IMR-90 (cell line): ENCODE results near the gene KLK5. TPM values are rescaled to one million over a fixed set of nuclear protein-coding genes. Genes with fewer than 3 reads are reported as not detected.

Experiments
- ATAC-seq: fragments of 200-7000 bp; cut with Tn5 transposase; 2 replicates; pipeline ENCODE4 v1.9.1; 2020; ENCODE audit warnings: low read depth, mild to moderate bottlenecking, moderate library complexity
- BruUV-seq: library from RNA; stranded (reverse); fragments of 400-500 nt; replicated peaks from 2 replicates; lab custom pipeline; 2021; lab: Mats Ljungman, UMichigan
- CTCF ChIA-PET: fragments of 300-600 bp; formaldehyde crosslinking; extraction: SDS; loops from one replicate; lab custom pipeline; 2021; ENCODE audit warnings: antibody characterized with exemption; lab: Yijun Ruan, JAX
- POLR2A ChIA-PET: fragments of 300-600 bp; sonication (Branson Sonifier 250); formaldehyde crosslinking; loops from one replicate; lab custom pipeline; 2022; ENCODE audit warnings: antibody characterized with exemption; ENCODE audit not compliant: unreplicated experiment; lab: Charles Lee
- DNase-seq: peaks from one replicate; pipeline ENCODE4 v3.0.0; 2013
- H2AFZ ChIP-seq: replicated peaks from 2 replicates; pipeline ENCODE3; 2013; ENCODE audit warnings: low read length, mild to moderate bottlenecking; ENCODE audit not compliant: poor library complexity
- H2AK5ac ChIP-seq: 2 replicates; pipeline ENCODE4 v1.6.1; 2013; ENCODE audit warnings: low read depth, low read length, inconsistent platforms
- H2AK9ac ChIP-seq: replicated peaks from 2 replicates; pipeline ENCODE3; 2013; ENCODE audit warnings: mild to moderate bottlenecking, low read depth, low read length, moderate library complexity; ENCODE audit not compliant: poor library complexity
- H2BK120ac ChIP-seq: 2 replicates; pipeline ENCODE4 v1.6.1; 2013; ENCODE audit warnings: low read depth, low read length, inconsistent platforms
- H2BK15ac ChIP-seq: 3 replicates; pipeline ENCODE4 v1.6.1; 2013; ENCODE audit warnings: low read depth, low read length, inconsistent platforms
- H2BK20ac ChIP-seq: 2 replicates; pipeline ENCODE4 v1.6.1; 2013; ENCODE audit warnings: low read depth, mild to moderate bottlenecking, inconsistent platforms, low read length, moderate library complexity
- H2BK5ac ChIP-seq: 2 replicates; pipeline ENCODE4 v1.6.1; 2013; ENCODE audit warnings: mild to moderate bottlenecking, low read depth, low read length, inconsistent platforms; ENCODE audit not compliant: poor library complexity, severe bottlenecking
- H3K14ac ChIP-seq: replicated peaks from 2 replicates; pipeline ENCODE4 v1.6.1; 2013; ENCODE audit warnings: low read depth, low read length, inconsistent platforms
- H3K18ac ChIP-seq: 2 replicates; pipeline ENCODE4 v1.6.1; 2013; ENCODE audit warnings: low read depth, low read length, control low read depth
- H3K23ac ChIP-seq: 2 replicates; pipeline ENCODE4 v1.6.1; 2013; ENCODE audit warnings: low read depth, low read length, inconsistent platforms
- H3K27ac ChIP-seq: 2 replicates; pipeline ENCODE4 v1.5.1; 2013; ENCODE audit warnings: mild to moderate bottlenecking, control low read depth, low read length; ENCODE audit not compliant: insufficient read depth
- H3K27me3 ChIP-seq: 2 replicates; pipeline ENCODE4 v1.6.1; 2013; ENCODE audit warnings: low read length; ENCODE audit not compliant: control insufficient read depth, insufficient read depth
- H3K36me3 ChIP-seq: 2 replicates; pipeline ENCODE4 v1.6.1; 2013; ENCODE audit warnings: low read length, mixed read lengths; ENCODE audit not compliant: control insufficient read depth, insufficient read depth
- H3K4ac ChIP-seq: 2 replicates; pipeline ENCODE4 v1.6.1; 2013; ENCODE audit warnings: low read depth, low read length, inconsistent platforms
- H3K4me1 ChIP-seq: 2 replicates; pipeline ENCODE4 v1.6.1; 2013; ENCODE audit warnings: low read length, mixed read lengths; ENCODE audit not compliant: control insufficient read depth, insufficient read depth
- H3K4me2 ChIP-seq: 2 replicates; pipeline ENCODE4 v1.6.1; 2013; ENCODE audit warnings: low read depth, mild to moderate bottlenecking, control low read depth, low read length, moderate library complexity
- H3K4me3 ChIP-seq: 2 replicates; pipeline ENCODE4 v1.5.1; 2013; ENCODE audit warnings: low read depth, mild to moderate bottlenecking, control low read depth, low read length, moderate library complexity; ENCODE audit not compliant: insufficient read depth
- H3K56ac ChIP-seq: 2 replicates; pipeline ENCODE4 v1.6.1; 2013; ENCODE audit warnings: low read length, inconsistent platforms; ENCODE audit not compliant: insufficient read depth; ENCODE audit errors: extremely low read depth
- H3K79me1 ChIP-seq, 2 experiments: 2 replicates each; pipeline ENCODE4 v1.6.1; 2013; ENCODE audit warnings: low read length in 2 of 2, inconsistent platforms in 1 of 2, low read depth in 1 of 2
- H3K9ac ChIP-seq: 2 replicates; pipeline ENCODE4 v1.6.1; 2013; ENCODE audit warnings: low read depth, low read length, control low read depth
- H3K9me1 ChIP-seq: 2 replicates; pipeline ENCODE4 v1.6.1; 2013; ENCODE audit warnings: low read length, inconsistent platforms; ENCODE audit not compliant: insufficient read depth
- H3K9me3 ChIP-seq: 2 replicates; pipeline ENCODE4 v1.6.1; 2013; ENCODE audit warnings: low read length; ENCODE audit not compliant: control insufficient read depth, insufficient read depth
- H4K20me1 ChIP-seq: 2 replicates; pipeline ENCODE4 v1.6.1; 2013; ENCODE audit warnings: low read length, inconsistent platforms; ENCODE audit not compliant: insufficient read depth
- H4K5ac ChIP-seq: 2 replicates; pipeline ENCODE4 v1.6.1; 2013; ENCODE audit warnings: mild to moderate bottlenecking, low read depth, low read length, control low read depth
- H4K8ac ChIP-seq, 2 experiments: 2 replicates each; pipeline ENCODE4 v1.6.1; 2013; ENCODE audit warnings: low read depth in 2 of 2, low read length in 2 of 2, control low read depth in 1 of 2, inconsistent platforms in 1 of 2
- H4K91ac ChIP-seq: 2 replicates; pipeline ENCODE4 v1.6.1; 2013; ENCODE audit warnings: low read depth, low read length, inconsistent platforms; ENCODE audit not compliant: insufficient read depth
- BHLHE40 ChIP-seq: fragments of 150-350 bp; IDR thresholded peaks from 2 replicates; pipeline ENCODE4 v1.6.1; 2016; ENCODE audit warnings: mild to moderate bottlenecking, low read depth, low read length
- CEBPB ChIP-seq: IDR thresholded peaks from 2 replicates; pipeline ENCODE4 v1.6.1; 2012; ENCODE audit warnings: low read depth, low read length, improper control_type of control experiment
- CHD1 ChIP-seq: IDR thresholded peaks from 2 replicates; pipeline ENCODE4 v1.6.1; 2012; ENCODE audit warnings: low read depth, low read length, improper control_type of control experiment
- CTCF ChIP-seq: conservative IDR thresholded peaks from 2 replicates; pipeline ENCODE4 v1.5.1; 2012; ENCODE audit warnings: mild to moderate bottlenecking, low read depth, low read length, improper control_type of control experiment
- ELK1 ChIP-seq: fragments of 150-350 bp; IDR thresholded peaks from 2 replicates; pipeline ENCODE4 v1.6.1; 2016; ENCODE audit warnings: low read depth, mild to moderate bottlenecking, low read length, moderate library complexity, borderline replicate concordance
- FOS ChIP-seq: fragments of 150-350 bp; IDR thresholded peaks from 2 replicates; pipeline ENCODE4 v1.6.1; 2016; ENCODE audit warnings: low read depth, low read length
- MAFK ChIP-seq: IDR thresholded peaks from 2 replicates; pipeline ENCODE4 v1.6.1; 2012; ENCODE audit warnings: low read depth, low read length, improper control_type of control experiment
- MAZ ChIP-seq: IDR thresholded peaks from 2 replicates; pipeline ENCODE4 v1.6.1; 2012; ENCODE audit warnings: low read depth, mild to moderate bottlenecking, low read length, improper control_type of control experiment, moderate library complexity, borderline replicate concordance
- MXI1 ChIP-seq: IDR thresholded peaks from 2 replicates; pipeline ENCODE4 v1.6.1; 2012; ENCODE audit warnings: low read depth, mild to moderate bottlenecking, low read length, moderate library complexity, borderline replicate concordance
- NFE2L2 ChIP-seq: fragments of 150-350 bp; IDR thresholded peaks from 2 replicates; pipeline ENCODE4 v1.6.1; 2016; ENCODE audit warnings: low read depth, mild to moderate bottlenecking, low read length
- POLR2A ChIP-seq: IDR thresholded peaks from 2 replicates; pipeline ENCODE4 v1.6.1; 2012; ENCODE audit warnings: mild to moderate bottlenecking, low read depth, low read length
- RAD21 ChIP-seq: IDR thresholded peaks from 2 replicates; pipeline ENCODE4 v1.6.1; 2012; ENCODE audit warnings: low read length, improper control_type of control experiment
- RCOR1 ChIP-seq: IDR thresholded peaks from 2 replicates; pipeline ENCODE4 v1.6.1; 2012; ENCODE audit warnings: mild to moderate bottlenecking, low read length, improper control_type of control experiment; ENCODE audit not compliant: insufficient replicate concordance
- RFX5 ChIP-seq: IDR thresholded peaks from 2 replicates; pipeline ENCODE4 v1.8.0; 2012; ENCODE audit warnings: low read depth, mild to moderate bottlenecking, low read length, moderate library complexity
- SMC3 ChIP-seq: fragments of 150-350 bp; IDR thresholded peaks from 2 replicates; pipeline ENCODE4 v1.6.1; 2016; ENCODE audit warnings: low read depth, mild to moderate bottlenecking, antibody characterized with exemption, low read length, moderate library complexity
- USF2 ChIP-seq: fragments of 150-350 bp; IDR thresholded peaks from 2 replicates; pipeline ENCODE4 v1.6.1; 2017; ENCODE audit warnings: mild to moderate bottlenecking, antibody characterized with exemption, low read length, low read depth
- WGBS, 2 experiments: methylation state at CpG; one replicate each; pipeline versions ENCODE4 v1.1.5 to v1.1.7; 2013; ENCODE audit warnings: missing lambda C conversion rate in 2 of 2; ENCODE audit not compliant: insufficient read length in 1 of 2; ENCODE audit errors: extremely low coverage in 2 of 2; 5-methylcytosine and 5-hydroxymethylcytosine counted together
- dilution Hi-C: fragments of 300-500 bp; cut with HindIII; formaldehyde crosslinking; loops from one replicate; pipeline ENCODE4 v1.14.3; 2018; ENCODE audit warnings: low sequenced_read_pairs; ENCODE audit not compliant: unreplicated experiment
- in situ Hi-C: fragments of 300-500 bp; cut with MboI; formaldehyde crosslinking; loops from 3 replicates; pipeline ENCODE4 v1.14.3; 2019; ENCODE audit warnings: low sequenced_read_pairs, inconsistent platforms, mixed read lengths
- intact Hi-C: fragments of 100-400 bp; cut with micrococcal nuclease; formaldehyde crosslinking; loops from 2 replicates; pipeline ENCODE4 v1.10.0; 2022
- polyA plus RNA-seq, 3 experiments: library from polyadenylated mRNA; depleted of rRNA; stranded (reverse); fragments of >200 nt; gene quantifications; 2 replicates each; pipeline ENCODE4 v1.2.3, GENCODE V29; 2012; ENCODE audit warnings: low replicate concordance in 1 of 3
- total RNA-seq: library from RNA; depleted of rRNA; stranded (reverse); fragments of >200 nt; gene quantifications from 2 replicates; pipeline ENCODE4 v1.2.3, GENCODE V29; 2012

The KLK5 gene
- total and polyA plus RNA-seq, 2 of the 4 experiments (the other 2 are of a cell fraction), result not detected

GRCh38 chr19:50908336-50908735, 44.5 kb downstream of the KLK5 start:
- intact Hi-C loops (no loop called here), dilution Hi-C loops (no loop called here), in situ Hi-C loops (no loop called here)
- WGBS, 2 experiments, result 55% methylated on average over 24 of the region's 25 CpGs; no CpG with 5 or more reads in 1 of the 2 experiments
- no peak overlapping the region for H2AK9ac ChIP-seq
- no peak overlapping the region for H3K4ac ChIP-seq
- no peak overlapping the region for H3K23ac ChIP-seq
- ChIA-PET POLR2A (no interaction called here), CTCF (no interaction called here)
- no peak overlapping the region for H3K27ac ChIP-seq
- no peak overlapping the region for H2BK15ac ChIP-seq
- DNase-seq (no peak), ATAC-seq (no peak)
- H2AFZ ChIP-seq, result no peak overlapping the region
- no peaks in the 10 kb centered on the region for H4K20me1 ChIP-seq
- no peaks in the 10 kb centered on the region for H3K9me1 ChIP-seq
- no peak overlapping the region for H3K14ac ChIP-seq
- no peak overlapping the region for H4K8ac ChIP-seq
- no peaks in the 10 kb centered on the region for H3K36me3 ChIP-seq
- BruUV-seq, result no TSS peak
- H3K56ac ChIP-seq, result no peak overlapping the region
- H3K4me2 ChIP-seq, result no peak overlapping the region
- H3K9me3 ChIP-seq, result no peaks in the 10 kb centered on the region
- H3K9ac ChIP-seq, result no peak overlapping the region
- H2BK5ac ChIP-seq, result no peak overlapping the region
- TF ChIP-seq MXI1 (no peak), FOS (no peak), SMC3 (no peak), ELK1 (no peak), RCOR1 (no peak), POLR2A (no peak), BHLHE40 (no peak), MAFK (no peak), NFE2L2 (no peak), CHD1 (no peak), CTCF (no peak), RFX5 (no peak), CEBPB (no peak), RAD21 (no peak), USF2 (no peak), MAZ (no peak)
- H3K4me1 ChIP-seq, result no peaks in the 10 kb centered on the region
- H2BK20ac ChIP-seq, result no peak overlapping the region
- no peak overlapping the region for H2AK5ac ChIP-seq
- no peak overlapping the region for H4K91ac ChIP-seq
- no peak overlapping the region for H3K18ac ChIP-seq
- peaks cover 11% of the 10 kb centered on the region for H3K27me3 ChIP-seq
- H2BK120ac ChIP-seq, result no peak overlapping the region
- no peaks in the 10 kb centered on the region for H3K79me1 ChIP-seq
- H3K4me3 ChIP-seq, result no peak overlapping the region
- H4K5ac ChIP-seq, result no peak overlapping the region
